Skeletal muscle cell (primary cell): ENCODE results near the gene GATA2.
A peak's percentile ranks its signal among the peaks of the same experiment; 100 is the strongest.

Source experiments
- DNase-seq: peaks from one replicate; pipeline ENCODE4 v3.0.0-alpha.2; 2010; ENCODE audit warnings: low read depth
- H3K4me3 ChIP-seq: 2 replicates; pipeline ENCODE4 v1.5.1; 2011; ENCODE audit warnings: low read depth, mild to moderate bottlenecking, control low read depth, low read length, moderate library complexity

The GATA2 gene

DNA sequence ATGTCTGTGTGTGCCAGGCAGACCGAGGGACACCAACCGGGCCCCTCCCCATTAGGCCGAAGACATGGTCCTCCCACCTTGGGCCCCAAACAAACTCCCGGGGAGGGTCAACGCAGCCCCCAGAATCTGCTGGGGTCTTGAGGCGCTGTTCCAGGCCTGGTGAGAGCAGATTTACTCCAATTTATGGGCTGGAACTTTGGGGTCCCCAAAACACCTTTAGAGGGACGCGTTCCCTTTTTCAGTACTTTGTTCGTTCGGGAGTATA lies 2.4 kb downstream of the GATA2 start:
- no peak overlapping the region for H3K4me3 ChIP-seq
- DNase-seq, result no peak

DNA sequence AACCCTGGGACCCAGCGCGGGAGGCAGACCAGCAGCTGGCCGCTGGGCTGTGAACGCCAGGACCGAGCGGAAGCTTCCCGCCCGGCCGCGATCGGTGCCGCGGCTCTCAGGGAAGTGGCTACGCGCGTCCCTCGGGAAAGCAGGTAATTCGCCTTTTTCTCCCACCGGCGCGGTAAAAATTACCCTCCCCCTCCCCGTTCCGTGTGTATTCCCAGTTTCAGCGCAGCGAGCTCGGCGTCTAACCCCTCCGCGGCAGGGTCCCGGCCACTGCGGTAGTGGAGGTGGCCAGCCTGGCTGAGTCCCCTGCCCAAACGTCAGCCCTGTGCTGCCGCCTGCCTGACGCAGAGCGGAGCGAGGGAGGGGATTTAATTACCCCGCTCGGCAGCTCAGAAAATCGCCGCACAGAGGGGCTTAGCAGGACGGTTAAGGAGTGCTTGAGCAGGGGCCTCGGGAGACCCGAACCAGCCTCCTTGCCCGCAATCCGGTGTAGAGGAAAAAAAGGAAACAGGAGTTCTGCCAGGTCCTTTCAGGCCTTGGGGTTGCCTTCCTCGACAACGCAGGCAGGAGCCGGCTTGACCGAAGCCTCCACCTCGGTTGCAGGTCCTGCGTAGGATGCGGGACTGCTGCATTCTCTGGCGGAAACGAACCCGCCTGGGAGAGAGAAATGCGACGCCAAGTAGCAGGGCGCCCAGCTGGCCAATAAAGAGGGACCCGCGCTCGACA lies 2.9 kb downstream of the GATA2 start:
- peak overlapping the region; percentile 45 for H3K4me3 ChIP-seq
- DNase-seq, result no peak

DNA sequence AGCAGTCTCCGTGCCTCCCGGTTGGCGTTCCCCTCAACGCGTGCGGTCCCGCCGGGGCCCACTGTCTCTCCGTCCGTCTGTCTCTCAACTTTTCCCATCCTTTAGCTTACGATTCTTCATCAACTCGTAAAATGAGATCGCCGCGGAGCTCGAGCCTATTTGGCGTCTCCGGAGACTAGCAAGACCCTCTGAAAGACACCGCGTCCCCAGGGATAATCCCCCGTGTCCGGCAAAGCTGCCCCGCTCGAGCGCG lies 3.4 kb downstream of the GATA2 start:
- no peak for DNase-seq
- peak overlapping the region; percentile 45 for H3K4me3 ChIP-seq

DNA sequence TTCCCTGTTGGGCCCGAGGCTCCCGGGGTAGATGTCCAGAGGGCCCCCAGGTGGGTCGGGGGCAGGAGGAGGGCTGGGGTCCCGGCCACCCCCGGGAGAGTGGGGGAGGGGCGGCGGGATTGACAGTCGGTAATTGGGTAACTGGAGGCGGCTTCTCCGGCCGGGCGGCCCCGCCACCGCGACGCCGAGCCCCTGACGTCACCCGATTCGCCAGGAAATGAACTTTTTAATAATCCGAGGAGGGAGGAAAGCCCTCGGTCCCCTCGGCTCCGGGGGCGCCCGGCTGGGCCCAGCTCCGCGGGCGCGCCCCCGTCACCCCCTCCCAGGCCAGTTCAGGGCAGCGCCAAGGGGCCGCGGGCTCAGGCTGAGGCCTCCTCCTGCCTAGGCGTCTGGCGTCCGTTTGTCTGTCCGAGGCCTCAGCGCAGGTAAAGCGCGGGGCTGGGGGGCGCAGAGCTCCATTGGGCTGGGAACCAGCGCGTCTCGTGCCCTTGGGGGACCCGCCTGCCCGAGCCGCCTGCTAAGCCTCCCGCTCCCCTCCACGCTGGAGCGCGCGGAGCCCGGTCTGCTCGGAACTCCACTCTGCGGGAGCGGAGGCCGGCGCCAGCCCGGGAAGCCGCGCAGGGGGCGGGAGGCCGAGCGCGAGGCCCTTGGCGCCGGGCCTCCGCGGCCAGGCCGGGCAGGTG lies 3.9 kb downstream of the GATA2 start:
- DNase-seq, result no peak
- peak overlapping the region; percentile 45 for H3K4me3 ChIP-seq

DNA sequence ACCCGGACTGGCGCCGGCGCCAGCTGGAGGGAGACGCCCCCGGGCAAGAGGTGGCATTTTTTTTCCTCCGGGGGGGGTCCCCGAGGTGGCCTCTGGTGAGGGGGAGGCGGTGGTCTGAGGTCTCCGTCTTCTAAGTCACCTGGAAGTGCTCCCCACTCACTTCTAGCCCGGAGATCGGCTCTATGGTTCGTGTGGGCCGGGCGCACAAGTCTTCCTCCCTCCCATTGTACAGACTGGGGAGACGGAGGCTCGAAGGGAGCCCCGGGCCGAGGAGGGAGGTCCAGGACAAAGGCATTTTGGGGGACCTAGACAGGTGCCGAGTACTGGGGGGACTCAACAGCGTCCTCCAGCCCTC lies 4.4 kb downstream of the GATA2 start:
- peak overlapping the region; percentile 64 for H3K4me3 ChIP-seq
- no peak for DNase-seq

DNA sequence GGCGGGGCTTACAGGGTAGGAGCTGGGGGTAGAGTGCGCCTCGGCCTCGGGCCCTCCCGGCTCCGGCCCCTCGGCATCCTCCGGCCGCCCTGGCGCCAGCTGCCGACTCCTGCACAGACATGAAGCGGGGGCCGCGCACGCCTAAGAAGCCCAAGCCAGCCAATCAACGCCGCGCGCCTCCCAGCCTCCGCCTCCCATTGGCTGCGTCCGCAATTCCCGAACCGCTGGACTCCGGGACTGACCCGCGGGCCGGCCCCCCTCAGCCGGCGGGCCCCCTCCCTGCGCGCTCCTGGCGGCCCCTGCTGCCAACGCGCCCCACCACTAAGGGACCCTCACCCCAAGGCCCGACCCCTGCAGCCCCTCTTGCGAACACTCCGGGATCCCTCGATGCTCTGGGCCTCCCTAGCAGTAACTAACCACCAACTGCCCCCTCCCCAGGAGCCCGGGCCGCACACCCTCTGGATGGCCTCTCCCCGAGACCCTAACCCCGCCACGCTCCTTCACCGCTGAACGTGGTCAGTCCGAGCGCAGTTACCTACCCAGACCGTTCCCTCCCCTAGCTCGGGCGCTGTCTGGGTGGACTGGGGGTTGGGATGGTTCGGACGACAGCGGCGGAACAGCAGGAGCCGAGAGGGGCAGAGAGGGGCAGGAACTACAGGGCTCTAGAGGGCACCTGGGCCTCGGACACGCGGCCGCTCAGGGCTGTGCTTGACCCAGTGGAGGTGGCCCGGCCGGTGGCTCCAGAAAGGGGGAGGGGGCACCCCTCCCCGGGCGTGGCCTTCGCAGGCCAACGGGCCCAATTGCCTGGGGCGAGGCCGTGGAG lies 5.0 kb downstream of the GATA2 start:
- DNase-seq, result peak; percentile 47

DNA sequence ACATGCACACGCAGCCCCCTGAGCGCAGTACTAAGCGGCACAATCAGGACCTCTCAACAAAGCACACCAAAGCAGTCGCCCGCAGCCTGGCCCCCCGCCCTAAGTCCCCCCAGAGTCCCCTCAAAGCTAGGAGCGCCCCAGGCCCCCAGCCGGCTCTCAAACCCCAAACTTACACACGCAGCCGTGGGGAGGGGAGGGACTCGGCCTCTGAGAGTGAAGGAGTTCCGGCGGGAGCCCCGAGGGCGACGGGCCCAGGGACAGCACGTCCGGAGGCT lies 5.5 kb downstream of the GATA2 start:
- no peak for DNase-seq
- peak overlapping the region; percentile 64 for H3K4me3 ChIP-seq

More for the DNA sequence above, 5.0 kb downstream of the GATA2 start:
- H3K4me3 ChIP-seq, result peak overlapping the region; percentile 64

DNA sequence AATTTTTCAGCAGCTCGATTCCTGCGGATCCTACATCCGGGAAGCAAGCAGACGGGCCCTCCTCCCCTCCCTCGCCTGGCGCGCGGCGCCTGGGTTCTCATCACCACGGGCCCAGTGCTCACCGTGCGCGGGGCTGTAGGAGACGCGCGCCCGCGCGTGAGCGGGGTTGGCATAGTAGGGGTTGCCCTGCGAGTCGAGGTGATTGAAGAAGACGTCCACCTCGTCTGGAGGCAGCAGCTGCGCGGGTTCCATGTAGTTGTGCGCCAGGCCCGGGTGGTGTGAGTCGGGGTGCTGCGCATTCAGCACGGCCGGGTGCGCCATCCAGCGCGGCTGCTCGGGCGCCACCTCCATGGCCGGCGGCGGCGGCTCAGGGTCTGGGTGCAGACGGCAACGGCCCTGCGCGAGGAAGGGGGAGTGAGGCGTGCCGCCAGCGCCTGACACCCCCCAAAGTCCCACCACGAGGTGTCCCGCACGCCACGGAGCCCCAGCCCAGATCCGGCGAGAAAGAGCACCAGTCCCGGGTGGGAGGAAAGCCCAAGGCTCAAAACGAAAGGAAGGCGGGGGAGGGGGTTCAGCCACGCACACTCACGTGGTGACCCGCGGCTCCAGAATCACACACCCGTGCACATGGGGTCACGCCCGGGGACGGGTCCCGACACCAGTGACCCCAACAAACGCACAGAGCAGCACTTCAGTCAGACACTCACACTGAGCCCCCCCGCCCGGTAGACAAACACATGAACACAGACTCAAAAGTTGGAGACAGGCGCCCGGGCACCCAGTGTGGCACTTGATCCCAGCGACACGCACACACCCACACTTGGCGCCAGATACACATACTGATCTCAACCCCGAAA lies 6.1 kb downstream of the GATA2 start:
- peak overlapping the region; percentile 64 for H3K4me3 ChIP-seq
- DNase-seq, result no peak

DNA sequence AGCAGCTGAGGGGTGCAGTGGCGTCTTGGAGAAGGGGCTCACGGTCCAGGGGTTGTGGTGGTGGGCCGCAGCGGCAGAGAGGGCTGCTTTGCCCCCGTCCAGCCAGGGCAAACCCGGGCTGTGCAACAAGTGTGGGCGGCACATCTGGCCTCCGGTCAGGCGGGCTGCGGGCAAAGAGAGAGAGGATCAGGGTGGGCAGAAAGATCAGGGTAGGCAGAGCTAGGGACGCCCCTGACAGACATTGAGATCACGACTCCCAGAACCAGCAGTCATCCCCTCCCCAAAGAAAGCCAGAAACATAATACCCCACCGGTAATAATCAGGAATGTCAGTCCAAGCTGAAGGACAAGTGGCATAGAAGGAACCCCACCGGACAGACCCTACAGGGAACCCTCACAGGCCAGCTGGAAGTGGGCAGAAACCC lies 6.8 kb downstream of the GATA2 start:
- no peak for DNase-seq
- H3K4me3 ChIP-seq, result peak overlapping the region; percentile 64

DNA sequence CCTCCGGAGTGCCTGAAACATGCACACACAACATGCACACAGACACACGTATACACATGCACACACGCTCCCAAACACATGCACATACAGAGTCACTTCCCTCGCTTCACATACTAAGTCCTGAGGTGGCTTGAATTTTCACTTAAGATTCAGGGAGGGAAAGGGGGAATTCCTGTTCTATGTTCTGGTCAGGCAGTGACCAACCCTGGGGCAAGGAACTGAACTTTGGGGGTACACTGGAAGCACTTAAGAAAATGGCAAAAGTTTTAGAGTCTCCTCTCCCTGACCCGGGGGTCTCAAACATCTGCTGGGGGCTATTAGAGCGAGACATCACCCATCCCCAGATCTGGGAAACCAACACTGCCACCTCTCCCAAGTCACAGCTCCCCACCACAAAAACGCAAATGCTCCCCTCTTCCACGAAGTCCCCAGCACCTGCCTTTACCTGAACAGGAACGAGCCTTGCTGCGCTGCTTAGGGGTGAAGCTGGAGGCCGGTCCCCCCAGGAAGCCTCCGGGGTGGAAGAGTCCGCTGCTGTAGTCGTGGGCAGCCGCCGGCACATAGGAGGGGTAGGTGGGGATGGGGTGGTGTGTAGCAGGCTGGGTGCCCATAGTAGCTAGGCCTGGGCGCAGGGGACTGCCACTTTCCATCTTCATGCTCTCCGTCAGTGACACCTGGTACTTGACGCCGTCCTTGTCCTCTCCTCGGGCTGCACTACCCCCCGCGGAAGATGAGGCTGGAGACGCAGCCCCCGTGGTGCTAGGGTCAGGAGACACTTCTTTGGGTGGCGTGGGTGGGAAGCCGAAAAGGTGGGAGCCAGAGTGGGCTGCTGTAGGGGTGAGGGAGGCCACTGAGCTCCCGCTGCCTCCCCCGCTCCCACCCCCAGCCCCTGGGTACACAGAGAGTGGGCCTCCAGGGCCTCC lies 7.5 kb downstream of the GATA2 start:
- no peak overlapping the region for H3K4me3 ChIP-seq
- no peak for DNase-seq

DNA sequence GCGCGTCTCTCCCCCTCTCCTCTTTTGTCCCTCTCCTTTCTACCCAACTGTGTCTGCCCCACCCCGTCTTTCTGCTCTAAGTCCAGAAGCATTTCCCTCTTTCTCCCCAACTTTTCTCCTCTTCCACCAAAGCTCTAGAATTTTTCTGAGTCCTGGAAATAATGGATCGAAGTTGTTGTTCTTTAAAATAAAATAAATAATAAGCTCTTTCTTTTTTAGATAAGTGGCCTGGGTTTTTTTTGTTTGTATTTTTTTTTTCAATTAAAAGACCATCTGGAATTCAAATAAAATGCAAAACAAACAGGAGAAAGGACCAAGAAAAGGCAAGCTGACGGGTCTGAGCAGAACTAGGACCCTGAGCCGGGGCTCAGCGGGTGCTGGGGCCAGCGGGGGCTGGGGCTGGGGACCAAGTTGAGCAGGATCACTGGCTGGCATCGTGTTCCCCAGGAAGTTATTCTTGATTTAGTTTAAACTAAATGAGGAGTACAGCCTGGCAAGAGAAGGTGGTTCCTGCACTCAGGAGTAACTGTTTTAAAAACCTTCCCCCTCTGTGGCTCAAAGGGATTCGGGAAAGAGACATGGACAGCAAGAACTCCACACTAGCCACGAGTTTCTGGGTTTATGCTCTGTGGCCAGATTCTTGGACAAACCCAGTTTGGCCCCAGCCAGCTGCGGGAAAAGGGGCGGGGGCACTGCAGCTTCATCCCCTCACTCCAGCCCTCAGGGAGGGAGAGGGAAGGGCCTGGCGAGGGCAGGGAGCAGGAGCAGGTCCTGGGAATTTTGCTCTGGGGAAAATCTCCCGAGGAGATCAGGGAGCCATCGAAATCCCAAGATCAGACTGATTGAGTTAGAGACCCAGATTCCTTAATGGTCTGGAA lies 8.4 kb downstream of the GATA2 start:
- no peak for DNase-seq
- no peak overlapping the region for H3K4me3 ChIP-seq

DNA sequence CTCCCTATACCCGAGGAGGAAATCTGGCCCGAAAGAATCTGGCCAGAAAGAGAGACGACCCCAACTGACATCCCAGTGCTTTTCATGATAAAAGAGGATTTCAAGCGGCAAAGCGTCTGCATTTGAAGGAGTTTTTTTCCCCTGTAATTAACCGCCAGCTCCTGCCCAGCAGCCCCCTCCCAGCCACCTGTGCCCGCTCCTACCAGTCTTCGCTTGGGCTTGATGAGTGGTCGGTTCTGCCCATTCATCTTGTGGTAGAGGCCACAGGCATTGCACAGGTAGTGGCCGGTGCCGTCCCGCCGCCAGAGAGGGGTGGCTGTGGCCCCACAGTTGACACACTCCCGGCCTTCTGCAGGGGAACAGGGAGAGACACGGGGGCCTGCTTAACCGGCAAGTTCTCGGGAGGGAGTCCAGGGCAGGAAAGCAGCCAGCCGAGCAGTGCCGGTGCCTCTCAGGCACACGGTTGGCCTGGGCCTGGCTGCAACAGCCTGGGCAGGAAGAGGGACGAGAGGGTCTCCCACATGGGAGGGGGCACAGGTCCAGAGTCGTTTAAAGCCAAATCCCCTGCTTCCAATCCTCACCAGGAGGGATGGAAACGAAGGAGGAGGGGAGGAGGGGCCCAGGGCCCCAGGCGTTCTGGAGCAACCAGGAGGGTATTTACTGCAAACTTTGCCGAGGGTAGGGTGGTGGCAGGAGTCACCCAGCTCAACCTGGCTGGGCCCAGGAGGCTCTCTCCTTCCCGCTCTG lies 9.2 kb downstream of the GATA2 start:
- DNase-seq, result no peak
- H3K4me3 ChIP-seq, result no peak overlapping the region

DNA sequence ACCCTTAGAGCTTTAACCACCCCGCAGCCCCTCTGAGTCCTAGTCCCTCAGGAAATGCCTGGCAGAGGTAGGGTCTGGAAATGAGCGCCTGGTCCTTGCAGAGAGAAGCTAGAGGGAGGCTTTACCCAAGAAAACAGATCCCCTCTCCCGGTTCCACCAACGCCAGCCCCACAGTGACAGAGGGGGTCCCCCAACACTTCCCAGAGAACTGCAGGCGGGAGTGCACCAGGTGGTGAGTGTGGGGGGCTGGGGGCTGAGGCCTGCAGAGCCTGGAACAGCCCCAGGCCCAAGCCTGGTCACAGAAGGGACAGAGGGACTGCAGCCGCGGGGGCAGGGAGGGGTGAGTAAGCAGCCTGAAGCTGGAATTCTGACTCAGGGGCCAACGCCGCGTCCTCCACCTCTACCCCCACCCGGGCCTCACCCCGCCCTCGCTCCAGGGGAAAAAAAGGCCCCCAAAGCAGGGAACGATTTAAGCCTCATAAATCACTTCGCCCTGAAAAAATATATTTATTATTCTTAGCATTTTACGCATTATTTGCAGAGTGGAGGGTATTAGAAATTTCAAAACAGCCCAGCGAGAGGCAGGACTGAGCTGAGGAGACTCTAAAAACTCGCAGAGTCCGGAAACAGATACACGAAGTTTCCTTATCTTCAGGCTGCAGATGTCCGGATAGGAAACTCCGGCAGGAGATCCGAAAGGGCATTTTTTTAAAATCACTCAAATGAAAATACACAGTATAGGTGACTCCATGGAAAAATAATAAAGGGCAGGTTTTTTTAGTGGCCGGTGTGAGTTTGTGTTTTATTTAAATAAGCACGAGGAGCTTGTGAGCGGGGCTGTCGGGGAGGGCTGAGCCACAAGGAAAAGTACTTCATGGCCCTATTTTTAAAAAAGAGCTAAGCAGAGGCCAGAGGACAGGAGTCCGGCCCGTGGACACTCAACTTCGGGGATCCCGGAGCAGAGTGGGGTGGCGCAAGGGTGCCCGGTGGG lies 10.0 kb downstream of the GATA2 start:
- no peak overlapping the region for H3K4me3 ChIP-seq
- peak; percentile 9 for DNase-seq

DNA sequence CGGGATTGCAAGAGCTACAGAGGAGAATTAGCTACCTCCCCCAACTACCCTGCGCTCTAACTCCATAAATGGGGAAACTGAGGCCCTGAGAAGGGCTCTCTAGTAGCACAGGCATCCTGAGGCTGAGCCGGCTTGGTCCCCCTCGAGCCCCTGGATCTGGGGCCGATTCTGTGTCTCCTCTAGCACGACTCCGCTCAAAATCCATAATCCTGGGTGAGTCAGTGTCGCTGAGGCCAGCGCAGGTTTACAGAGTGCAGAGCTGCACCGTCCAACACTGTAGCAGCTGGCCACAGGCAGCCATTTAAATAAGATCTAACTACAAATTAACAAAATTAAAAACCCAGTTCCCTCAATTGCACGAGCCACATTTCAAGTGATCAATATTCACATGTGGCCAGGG lies 10.8 kb downstream of the GATA2 start:
- H3K4me3 ChIP-seq, result no peak overlapping the region
- DNase-seq, result no peak

DNA sequence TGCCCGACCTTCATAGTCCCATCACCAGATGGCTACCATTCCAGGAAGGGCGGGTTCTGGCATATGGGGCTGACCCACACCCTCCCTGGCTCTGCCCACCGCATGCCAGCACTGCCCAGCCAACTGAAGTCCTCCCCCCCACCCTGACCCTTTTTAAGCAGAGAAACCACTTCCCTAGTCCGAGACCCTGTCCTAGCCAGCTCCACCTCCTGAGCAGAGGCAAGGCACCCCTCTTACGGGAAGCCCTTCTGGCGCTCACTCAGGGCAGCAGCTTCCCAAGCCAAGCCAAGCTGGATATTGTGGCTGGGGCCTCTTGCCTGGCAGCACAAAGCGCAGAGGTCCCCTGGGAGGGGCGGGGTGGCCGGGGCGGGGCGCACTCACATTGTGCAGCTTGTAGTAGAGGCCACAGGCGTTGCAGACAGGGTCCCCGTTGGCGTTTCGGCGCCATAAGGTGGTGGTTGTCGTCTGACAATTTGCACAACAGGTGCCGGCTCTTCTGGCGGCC lies 11.5 kb downstream of the GATA2 start:
- no peak overlapping the region for H3K4me3 ChIP-seq
- DNase-seq, result no peak

DNA sequence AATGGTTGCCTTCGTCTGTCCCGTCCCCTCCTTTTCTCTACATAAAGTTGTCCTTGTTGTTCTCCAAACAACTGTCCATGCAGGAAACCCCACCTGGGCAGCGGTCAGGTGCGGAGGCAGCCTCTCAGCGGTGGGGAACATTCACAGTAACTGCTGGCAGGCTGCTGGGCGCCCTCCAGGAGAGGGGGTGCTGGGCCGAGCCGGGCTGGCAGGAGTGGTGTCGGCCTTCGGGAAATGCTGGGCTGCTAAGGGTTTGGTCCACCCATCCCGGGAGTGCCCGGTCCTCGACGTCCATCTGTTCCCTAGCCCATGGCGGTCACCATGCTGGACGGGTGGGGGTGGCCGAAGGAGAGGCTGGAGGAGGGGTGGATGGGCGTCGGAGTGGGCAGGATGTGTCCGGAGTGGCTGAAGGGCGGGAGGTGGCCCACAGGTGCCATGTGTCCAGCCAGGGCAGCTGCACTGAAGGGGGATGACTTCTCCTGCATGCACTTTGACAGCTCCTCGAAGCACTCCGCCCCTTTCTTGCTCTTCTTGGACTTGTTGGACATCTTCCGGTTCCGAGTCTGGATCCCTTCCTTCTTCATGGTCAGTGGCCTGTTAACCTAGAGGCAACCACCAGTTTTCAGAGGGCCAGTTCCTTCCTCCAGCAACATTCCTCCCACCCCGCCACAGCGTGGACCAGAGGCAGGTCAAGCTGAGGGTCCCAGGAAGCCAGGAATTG lies 12.1 kb downstream of the GATA2 start:
- no peak overlapping the region for H3K4me3 ChIP-seq
- no peak for DNase-seq
